ENCODE data around the gene PASK.

PASK gene

DNA sequence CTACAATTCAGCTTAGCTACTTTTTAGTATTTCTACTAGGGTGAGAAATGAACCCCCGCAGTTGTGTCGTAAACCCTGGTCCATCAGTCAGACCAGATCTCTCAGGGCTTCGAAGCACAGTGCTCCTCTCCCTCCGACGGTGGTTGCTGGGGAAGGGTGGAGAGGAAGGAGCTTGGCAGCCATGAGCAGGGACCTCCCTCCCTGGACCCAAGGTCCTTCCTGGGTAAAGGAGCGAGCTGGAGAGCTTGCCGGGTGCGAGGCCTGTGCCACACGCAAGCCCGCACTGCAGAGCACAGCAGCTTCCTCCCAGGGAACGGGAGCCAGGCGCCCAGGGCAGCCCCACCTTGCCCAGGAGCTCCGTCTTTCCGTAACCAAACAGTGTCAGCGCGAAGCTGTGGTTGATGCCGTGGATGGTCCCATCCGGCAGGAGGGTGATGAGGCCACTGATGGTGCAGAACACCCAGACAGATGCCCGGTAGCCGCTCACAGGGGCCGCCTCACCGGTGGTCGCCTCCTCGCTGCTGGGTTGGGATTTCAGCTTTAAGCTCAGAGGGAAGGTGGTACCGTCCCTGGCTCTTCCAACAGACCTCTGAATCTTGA, 12.5 kb downstream of the PASK start:
- no peak overlapping the region for H3K27ac Mint-ChIP-seq
- peaks cover 0 to 4% of the 10 kb centered on the region in 2 donors for H3K4me1 Mint-ChIP-seq (ENCODE audit: low read depth in 2 of 2)
- peaks cover 7% of the 10 kb centered on the region for H3K36me3 Mint-ChIP-seq (ENCODE audit: insufficient read depth)
- no peaks in the 10 kb centered on the region for H3K27me3 Mint-ChIP-seq
- DNase-seq (no peak), ATAC-seq (replicated peaks) (no peak)
- H3K9me3 Mint-ChIP-seq: no peaks in the 10 kb centered on the region
- no peak overlapping the region for H3K4me3 Mint-ChIP-seq

DNA sequence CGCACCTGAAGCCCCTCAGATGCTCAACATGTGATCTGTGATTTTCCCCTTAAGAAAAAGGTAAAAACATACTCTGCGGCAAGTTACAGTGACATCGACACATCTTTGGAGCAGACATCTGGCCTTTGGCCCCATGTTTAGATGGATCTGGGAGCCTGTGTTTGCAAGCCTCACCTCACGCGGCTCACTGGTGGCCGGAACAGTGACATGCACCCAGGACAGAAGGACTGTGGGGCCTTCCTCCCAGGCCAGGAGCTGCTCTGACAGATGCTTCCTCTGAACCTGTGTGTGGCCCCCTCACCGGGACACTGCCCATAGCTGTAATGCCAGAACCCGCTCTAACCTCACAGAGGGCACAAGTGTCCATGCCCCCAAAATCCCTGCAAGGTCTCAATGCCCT, 13.1 kb downstream of the PASK start:
- Mint-ChIP-seq H3K4me3 (no peak overlapping the region), H3K27me3 (no peaks in the 10 kb centered on the region), H3K27ac (no peak overlapping the region), H3K36me3 (ENCODE audit: insufficient read depth) (peaks cover 9% of the 10 kb centered on the region), H3K4me1 (ENCODE audit: low read depth in 2 of 2) (no peaks in the 10 kb centered on the region), H3K9me3 (no peaks in the 10 kb centered on the region)
- ATAC-seq (replicated peaks) (no peak), DNase-seq (no peak)

DNA sequence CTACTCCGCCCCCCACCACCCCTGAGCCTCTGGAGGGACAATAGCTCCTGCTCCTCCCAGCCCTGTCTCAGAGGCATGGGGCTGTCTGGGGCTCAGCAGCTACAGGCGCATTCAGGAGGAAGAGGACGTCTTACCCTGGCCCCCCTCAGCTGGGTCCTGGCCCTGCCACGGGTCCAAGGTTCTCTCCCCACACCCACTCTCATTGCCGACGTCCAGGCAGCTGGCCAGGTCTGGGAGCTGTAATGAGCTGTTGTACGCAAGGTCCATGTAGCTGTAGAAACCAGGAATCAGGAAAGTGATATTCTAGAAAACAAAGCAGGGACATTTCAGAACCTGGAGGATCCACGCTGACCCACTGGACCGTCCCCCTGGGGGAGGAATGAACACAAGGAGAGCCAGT, 13.5 kb downstream of the PASK start:
- no peaks in the 10 kb centered on the region for H3K4me1 Mint-ChIP-seq (ENCODE audit: low read depth in 2 of 2)
- no peaks in the 10 kb centered on the region for H3K9me3 Mint-ChIP-seq
- no peak overlapping the region for H3K4me3 Mint-ChIP-seq
- no peaks in the 10 kb centered on the region for H3K27me3 Mint-ChIP-seq
- DNase-seq (no peak), ATAC-seq (replicated peaks) (no peak)
- peaks cover 9% of the 10 kb centered on the region for H3K36me3 Mint-ChIP-seq (ENCODE audit: insufficient read depth)
- H3K27ac Mint-ChIP-seq: no peak overlapping the region

DNA sequence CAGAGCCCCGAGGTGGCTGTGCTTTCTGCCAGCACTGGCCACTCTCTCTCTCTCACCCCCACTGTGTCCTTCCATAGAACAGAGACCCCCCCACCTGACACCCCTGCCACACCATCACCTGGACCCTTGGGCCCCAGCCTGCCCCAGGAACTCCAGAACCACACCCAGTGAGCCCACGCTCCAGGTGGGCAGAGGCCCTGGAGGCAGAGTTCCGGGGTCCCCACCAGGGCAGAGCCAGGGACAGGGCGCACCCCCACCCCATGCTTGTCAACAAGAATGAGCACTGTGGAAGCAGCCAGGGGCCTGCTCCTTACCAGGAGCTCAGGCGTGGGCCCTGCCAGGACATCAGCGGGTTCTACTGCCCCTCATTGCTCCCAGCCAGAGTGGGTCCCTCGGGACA, 14.6 kb downstream of the PASK start:
- Mint-ChIP-seq H3K4me1 (ENCODE audit: low read depth in 2 of 2) (no peaks in the 10 kb centered on the region), H3K4me3 (no peak overlapping the region), H3K36me3 (ENCODE audit: insufficient read depth) (peaks cover 9% of the 10 kb centered on the region), H3K27ac (no peak overlapping the region), H3K9me3 (no peaks in the 10 kb centered on the region), H3K27me3 (no peaks in the 10 kb centered on the region)
- ATAC-seq (replicated peaks) (no peak), DNase-seq (no peak)

DNA sequence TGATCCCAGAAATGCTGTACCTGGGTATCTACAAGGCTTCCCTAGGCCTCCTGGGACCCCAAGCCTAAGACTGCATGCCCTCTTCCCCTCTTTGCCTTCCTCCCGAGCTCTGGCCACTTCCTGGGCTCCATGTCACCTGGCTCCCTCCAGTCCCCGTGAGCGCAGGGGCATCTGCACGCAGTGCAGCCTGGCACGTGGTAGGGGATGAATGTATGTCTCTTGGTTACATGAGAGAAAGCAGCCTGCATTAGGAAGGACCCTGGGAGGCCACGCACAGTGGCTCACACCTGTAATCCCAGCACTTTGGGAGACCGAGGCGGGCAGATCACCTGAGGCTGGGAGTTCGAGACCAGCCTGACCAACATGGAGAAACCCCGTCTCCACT, 15.8 kb downstream of the PASK start:
- no peaks in the 10 kb centered on the region for H3K9me3 Mint-ChIP-seq
- no peak overlapping the region for H3K4me3 Mint-ChIP-seq
- ATAC-seq (replicated peaks): no peak
- no peak overlapping the region for H3K27ac Mint-ChIP-seq
- peaks cover 0 to 5% of the 10 kb centered on the region in 2 donors for H3K4me1 Mint-ChIP-seq (ENCODE audit: low read depth in 2 of 2)
- peaks cover 12% of the 10 kb centered on the region for H3K36me3 Mint-ChIP-seq (ENCODE audit: insufficient read depth)
- DNase-seq: no peak
- H3K27me3 Mint-ChIP-seq: no peaks in the 10 kb centered on the region

DNA sequence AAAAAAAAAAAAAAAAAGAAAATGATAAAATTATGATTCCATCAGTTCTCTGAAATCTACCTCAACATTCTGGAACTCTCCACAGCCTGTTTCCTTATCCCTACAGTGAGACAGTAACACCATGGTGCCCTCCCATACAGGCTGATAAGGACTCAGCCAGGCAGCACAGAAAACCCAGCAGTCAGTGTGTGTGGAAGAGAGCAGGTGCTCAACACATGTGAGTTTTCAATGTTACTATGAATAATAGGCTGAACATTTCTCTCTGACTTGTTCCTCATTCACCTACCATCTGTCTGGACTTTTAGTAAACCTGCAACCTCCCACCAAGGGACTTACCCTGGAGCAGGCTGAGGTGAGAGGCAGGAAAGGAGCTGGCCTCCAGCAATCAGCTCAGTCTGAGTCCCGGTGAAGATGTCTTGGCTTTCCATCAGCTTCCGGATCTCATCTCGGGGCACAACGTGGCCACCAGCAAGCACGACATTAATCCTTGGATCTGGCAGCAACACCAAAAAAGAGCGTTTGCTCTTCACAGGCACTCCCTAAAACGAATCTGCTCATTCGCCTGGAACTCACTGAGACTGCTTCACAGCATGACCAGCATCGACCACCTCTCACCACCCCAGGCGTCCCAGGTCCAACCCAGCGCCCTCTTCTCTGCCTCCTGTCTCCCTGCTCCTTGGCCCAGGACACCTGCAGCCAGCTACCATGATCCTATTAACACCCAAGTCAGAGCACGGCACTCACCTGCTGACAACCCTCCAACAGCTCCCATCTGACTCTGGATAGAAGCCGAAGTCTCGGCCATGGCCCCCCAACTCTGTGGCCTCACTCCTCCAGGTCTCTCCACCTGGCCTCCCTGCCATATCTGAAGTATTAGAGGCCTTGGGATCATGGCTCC, 16.5 kb downstream of the PASK start:
- DNase-seq: no peak
- Mint-ChIP-seq H3K27me3 (no peaks in the 10 kb centered on the region), H3K36me3 (ENCODE audit: insufficient read depth) (peaks cover 12% of the 10 kb centered on the region), H3K4me1 (ENCODE audit: low read depth in 2 of 2) (peaks cover 5 to 8% of the 10 kb centered on the region in 2 donors), H3K9me3 (no peaks in the 10 kb centered on the region), H3K27ac (no peak overlapping the region), H3K4me3 (no peak overlapping the region)
- no peak for ATAC-seq (replicated peaks)

DNA sequence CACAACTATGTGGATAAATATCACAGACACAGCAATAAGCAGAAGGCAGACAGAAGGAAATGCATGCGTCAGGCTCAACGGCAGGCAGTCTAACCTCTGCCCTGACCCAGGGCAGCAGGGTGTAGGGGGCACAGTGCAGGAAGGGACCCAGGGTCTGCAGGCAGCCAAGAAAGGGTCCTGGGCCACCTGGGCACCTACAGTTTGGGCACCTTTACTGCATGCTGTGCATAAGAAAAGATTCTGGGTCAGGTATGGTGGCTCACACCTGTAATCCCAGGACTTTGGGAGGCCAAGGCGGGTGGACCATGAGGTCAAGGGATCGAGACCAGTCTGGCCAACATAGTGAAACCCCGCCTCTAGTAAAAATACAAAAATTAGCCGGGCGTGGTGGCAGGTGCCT, 17.7 kb downstream of the PASK start:
- Mint-ChIP-seq H3K36me3 (ENCODE audit: insufficient read depth) (peaks cover 12% of the 10 kb centered on the region), H3K9me3 (no peaks in the 10 kb centered on the region), H3K4me1 (ENCODE audit: low read depth in 2 of 2) (peaks cover 11 to 14% of the 10 kb centered on the region in 2 donors), H3K4me3 (no peak overlapping the region), H3K27me3 (no peaks in the 10 kb centered on the region), H3K27ac (no peak overlapping the region)
- DNase-seq: no peak
- no peak for ATAC-seq (replicated peaks)

DNA sequence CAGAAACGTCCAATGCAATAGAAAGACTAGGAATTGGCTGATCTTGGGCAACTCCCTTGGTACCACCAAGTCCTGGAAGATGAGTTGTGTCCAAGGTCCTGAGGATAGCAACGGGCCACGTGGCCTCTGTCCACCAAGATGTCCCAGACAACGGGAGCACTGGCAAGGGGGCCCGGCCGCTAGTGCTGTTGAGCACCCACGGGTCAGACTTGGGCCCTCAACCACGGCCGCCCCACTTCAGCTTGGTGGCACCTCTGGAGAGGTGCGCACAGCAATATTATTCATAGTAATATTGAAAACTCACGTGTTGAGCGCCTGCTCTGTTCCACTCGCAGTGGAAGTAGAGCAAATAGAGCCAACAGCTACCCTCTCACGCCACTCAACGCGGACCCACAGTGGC, 19.0 kb downstream of the PASK start:
- Mint-ChIP-seq H3K4me1 (ENCODE audit: low read depth in 2 of 2) (peaks cover 11 to 14% of the 10 kb centered on the region in 2 donors), H3K9me3 (no peaks in the 10 kb centered on the region), H3K27ac (peak overlapping the region in 1 of 2 donors; percentile 32), H3K4me3 (no peak overlapping the region), H3K36me3 (ENCODE audit: insufficient read depth) (peaks cover 12% of the 10 kb centered on the region), H3K27me3 (no peaks in the 10 kb centered on the region)
- no peak for DNase-seq
- ATAC-seq (replicated peaks): no peak

DNA sequence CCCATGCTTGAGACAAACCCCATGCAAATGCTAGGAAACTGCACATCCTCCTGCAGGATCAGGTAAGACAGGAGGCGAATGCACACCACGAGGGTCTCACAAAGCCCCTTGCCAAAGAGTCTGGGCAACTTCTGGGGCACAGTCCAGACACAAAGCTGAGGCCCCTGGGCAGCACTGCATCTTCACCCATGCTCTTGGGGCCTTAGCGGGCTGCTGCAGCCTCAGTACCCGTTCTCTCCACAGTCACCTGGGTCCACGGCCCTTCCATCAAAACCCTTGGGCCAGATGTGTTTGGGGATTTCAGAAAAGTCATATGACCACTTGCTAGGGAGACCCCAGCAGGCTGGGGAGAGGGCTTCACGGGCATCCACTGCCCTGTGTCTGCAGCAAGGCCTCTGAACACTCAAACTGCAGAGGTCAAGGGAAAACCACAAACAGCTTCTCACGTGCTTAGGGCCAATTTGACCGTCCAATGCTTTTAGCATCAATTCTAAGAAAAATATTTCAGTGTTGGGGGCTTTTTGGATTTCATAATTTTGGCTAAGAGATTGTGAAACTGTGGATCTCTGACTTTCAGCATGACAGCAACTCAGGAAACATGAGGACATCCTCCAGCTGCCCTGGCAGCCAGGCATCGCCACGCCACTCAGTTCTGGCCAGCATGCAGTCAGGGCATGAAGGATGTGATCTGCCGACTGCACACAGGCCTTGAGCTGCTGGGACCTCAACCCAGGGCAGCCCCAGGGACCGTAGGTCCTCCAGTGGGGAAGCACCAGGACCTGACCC, 20.0 kb downstream of the PASK start:
- DNase-seq (no peak), ATAC-seq (replicated peaks) (no peak)
- H3K9me3 Mint-ChIP-seq: no peaks in the 10 kb centered on the region
- peak overlapping the region; percentile 64 to 86 for H3K27ac Mint-ChIP-seq
- H3K27me3 Mint-ChIP-seq: no peaks in the 10 kb centered on the region
- H3K36me3 Mint-ChIP-seq (ENCODE audit: insufficient read depth): peaks cover 12% of the 10 kb centered on the region
- H3K4me3 Mint-ChIP-seq: no peak overlapping the region
- H3K4me1 Mint-ChIP-seq (ENCODE audit: low read depth in 2 of 2): peaks cover 11 to 14% of the 10 kb centered on the region in 2 donors

DNA sequence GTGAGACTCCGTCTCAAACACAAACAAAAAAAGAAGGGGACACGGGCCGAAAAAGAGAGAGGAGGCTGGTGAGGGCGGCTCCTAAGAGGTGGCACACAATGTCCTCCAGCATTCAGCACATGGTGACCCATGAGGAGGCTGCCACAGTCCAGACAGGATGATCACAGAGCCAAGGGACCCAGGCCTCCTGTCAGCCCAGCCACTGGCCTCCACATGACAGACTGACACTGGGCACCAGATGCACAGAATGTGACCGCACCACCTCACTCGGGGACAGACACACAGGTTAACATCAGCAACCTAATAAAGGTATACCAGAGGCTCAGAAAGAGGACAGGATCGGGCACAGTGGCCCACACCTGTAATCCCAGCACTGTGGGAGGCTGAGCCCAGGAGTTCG, 21.0 kb downstream of the PASK start:
- H3K4me1 Mint-ChIP-seq (ENCODE audit: low read depth in 2 of 2): peaks cover 11 to 14% of the 10 kb centered on the region in 2 donors
- DNase-seq: no peak
- no peaks in the 10 kb centered on the region for H3K27me3 Mint-ChIP-seq
- H3K36me3 Mint-ChIP-seq (ENCODE audit: insufficient read depth): peaks cover 12% of the 10 kb centered on the region
- H3K4me3 Mint-ChIP-seq: peak overlapping the region in 1 of 2 donors; percentile 44
- ATAC-seq (replicated peaks): no peak
- H3K27ac Mint-ChIP-seq: peak overlapping the region; percentile 95 to 97
- no peaks in the 10 kb centered on the region for H3K9me3 Mint-ChIP-seq

DNA sequence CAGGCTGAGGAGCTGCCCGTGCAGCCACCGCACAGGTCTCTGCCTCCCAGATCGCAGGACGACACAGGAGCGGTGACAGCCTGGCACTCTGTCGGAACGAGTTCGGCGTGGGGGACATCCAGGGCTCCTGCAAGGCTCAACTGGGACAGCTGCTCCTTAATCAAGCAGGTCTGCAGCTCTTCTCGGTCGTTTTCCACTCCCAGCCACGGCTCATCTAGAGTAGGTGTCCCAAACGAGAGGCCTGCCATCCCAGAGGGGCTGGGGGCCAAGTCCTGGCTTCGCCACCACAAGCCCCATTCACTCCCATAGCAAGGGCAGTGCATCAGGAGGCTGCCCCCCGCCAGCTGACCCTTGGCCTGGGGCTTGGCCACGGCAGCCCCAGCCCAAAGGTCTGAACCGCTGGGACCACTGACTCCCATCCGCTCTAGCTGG, 22.5 kb downstream of the PASK start:
- Mint-ChIP-seq H3K36me3 (ENCODE audit: insufficient read depth) (peaks cover 5% of the 10 kb centered on the region), H3K4me1 (ENCODE audit: low read depth in 2 of 2) (peaks cover 11 to 14% of the 10 kb centered on the region in 2 donors), H3K4me3 (no peak overlapping the region), H3K27me3 (no peaks in the 10 kb centered on the region), H3K27ac (no peak overlapping the region), H3K9me3 (no peaks in the 10 kb centered on the region)
- ATAC-seq (replicated peaks) (no peak), DNase-seq (no peak)

DNA sequence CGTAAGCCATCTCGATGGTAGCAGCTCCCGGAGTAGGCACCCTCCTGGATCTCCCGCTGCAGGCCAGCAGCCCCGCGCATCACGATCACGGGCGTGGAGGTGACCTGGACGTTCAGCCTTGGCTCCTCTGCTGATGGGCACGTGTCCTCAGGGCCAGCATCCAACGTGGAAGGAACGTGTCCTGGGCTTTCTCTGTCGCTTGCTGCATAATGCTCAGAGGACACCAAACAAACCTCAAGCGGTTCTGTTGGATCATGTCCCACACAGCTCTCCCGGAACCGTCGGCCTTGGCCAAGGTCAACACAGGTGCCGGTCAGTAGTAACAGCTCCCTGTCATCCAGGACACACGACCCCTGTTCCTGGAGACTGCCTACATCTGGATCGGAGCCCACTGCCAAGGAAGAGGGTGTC, 23.1 kb downstream of the PASK start:
- no peaks in the 10 kb centered on the region for H3K27me3 Mint-ChIP-seq
- H3K9me3 Mint-ChIP-seq: no peaks in the 10 kb centered on the region
- ATAC-seq (replicated peaks) (no peak), DNase-seq (no peak)
- no peak overlapping the region for H3K27ac Mint-ChIP-seq
- peaks cover 3% of the 10 kb centered on the region for H3K36me3 Mint-ChIP-seq (ENCODE audit: insufficient read depth)
- H3K4me1 Mint-ChIP-seq (ENCODE audit: low read depth in 2 of 2): peaks cover 11 to 14% of the 10 kb centered on the region in 2 donors
- no peak overlapping the region for H3K4me3 Mint-ChIP-seq

DNA sequence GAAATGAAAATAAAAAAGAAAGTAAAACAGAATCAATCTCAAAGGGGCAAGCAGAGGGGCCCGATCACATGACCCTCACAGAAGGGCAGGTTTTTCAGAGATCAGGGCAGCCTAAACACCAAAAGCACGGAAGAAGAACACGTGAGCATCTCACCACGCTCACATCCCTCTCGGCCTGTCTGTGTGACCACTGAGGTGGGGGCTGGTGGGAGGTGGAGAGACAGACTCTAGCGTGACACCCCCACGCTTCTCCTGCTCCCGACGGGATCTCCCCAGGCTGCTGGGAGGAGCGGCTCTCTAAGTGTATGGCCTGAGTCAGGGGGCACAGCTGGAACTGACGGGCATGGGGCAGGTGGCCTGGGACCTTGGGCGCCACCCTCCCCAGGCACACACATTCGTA, 23.6 kb downstream of the PASK start:
- Mint-ChIP-seq H3K4me3 (no peak overlapping the region), H3K9me3 (no peaks in the 10 kb centered on the region), H3K27ac (no peak overlapping the region), H3K4me1 (ENCODE audit: low read depth in 2 of 2) (peaks cover 11 to 14% of the 10 kb centered on the region in 2 donors), H3K27me3 (no peaks in the 10 kb centered on the region), H3K36me3 (ENCODE audit: insufficient read depth) (peaks cover 3% of the 10 kb centered on the region)
- ATAC-seq (replicated peaks) (no peak), DNase-seq (no peak)

All from effector memory CD8-positive, alpha-beta T cell (primary cell).